ENCODE data around the gene PEX13. TPM values are rescaled to one million over a fixed set of nuclear protein-coding genes. Genes with fewer than 3 reads are reported as not detected.

The PEX13 gene
- total RNA-seq, 1 experiment from 2014 or later, result 32.0 TPM

- CTCF ChIA-PET, result interaction anchor here (0.6 kb wide), 1 partner anchor 16 kb away, joined by 3 read pairs; no protein-coding TSS in a partner anchor
- H3K36me3 Mint-ChIP-seq (ENCODE audit: insufficient read depth, unreplicated experiment), result no peaks in the 10 kb centered on the region
Measured at GRCh38 chr2:60974652-60975051, 42.9 kb upstream of the PEX13 start.

DNA sequence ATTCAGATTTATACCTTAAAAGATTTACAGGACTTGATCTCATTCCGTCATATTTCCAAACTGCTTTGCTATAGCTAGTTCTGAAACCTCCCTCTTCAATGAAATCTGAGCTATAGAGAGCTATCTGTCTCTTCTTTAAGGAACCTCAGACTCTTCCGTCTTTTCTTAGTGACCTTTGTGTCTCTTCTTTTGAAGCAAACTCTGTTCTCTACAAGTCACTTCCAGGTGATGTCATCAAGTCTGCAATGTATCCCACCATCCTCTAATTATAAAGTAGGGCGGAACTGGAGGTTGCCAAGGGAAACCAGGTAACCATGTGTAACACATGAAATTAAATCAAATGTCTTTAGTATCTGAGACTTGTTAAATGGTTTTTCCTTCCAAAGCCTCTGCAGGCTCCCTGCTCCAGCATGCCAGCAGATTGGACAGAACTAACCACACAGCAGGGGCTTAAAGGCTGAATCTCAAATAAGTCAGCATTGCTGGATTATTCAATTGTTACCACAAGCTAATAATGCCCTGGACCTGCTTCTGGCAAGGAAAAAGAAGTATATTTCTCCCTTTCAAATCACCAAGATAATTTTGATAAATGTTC is 41.2 kb upstream of the PEX13 start:
- no TSS peak for BruUV-seq (replicated peaks)
- Mint-ChIP-seq H3K27ac (ENCODE audit: unreplicated experiment) (no peak overlapping the region), H3K9me3 (ENCODE audit: low read depth, unreplicated experiment) (no peaks in the 10 kb centered on the region), H3K36me3 (ENCODE audit: insufficient read depth, unreplicated experiment) (no peaks in the 10 kb centered on the region), H3K27me3 (ENCODE audit: unreplicated experiment) (no peaks in the 10 kb centered on the region), H3K4me3 (ENCODE audit: low read depth, unreplicated experiment) (no peak overlapping the region), H3K4me1 (ENCODE audit: low read depth, unreplicated experiment) (no peaks in the 10 kb centered on the region)
- TF ChIP-seq, protein P1, sequence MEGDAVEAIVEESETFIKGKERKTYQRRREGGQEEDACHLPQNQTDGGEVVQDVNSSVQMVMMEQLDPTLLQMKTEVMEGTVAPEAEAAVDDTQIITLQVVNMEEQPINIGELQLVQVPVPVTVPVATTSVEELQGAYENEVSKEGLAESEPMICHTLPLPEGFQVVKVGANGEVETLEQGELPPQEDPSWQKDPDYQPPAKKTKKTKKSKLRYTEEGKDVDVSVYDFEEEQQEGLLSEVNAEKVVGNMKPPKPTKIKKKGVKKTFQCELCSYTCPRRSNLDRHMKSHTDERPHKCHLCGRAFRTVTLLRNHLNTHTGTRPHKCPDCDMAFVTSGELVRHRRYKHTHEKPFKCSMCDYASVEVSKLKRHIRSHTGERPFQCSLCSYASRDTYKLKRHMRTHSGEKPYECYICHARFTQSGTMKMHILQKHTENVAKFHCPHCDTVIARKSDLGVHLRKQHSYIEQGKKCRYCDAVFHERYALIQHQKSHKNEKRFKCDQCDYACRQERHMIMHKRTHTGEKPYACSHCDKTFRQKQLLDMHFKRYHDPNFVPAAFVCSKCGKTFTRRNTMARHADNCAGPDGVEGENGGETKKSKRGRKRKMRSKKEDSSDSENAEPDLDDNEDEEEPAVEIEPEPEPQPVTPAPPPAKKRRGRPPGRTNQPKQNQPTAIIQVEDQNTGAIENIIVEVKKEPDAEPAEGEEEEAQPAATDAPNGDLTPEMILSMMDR (IDR thresholded peaks at IDR 0.05; ENCODE audit: unreplicated experiment), result no peak
- intact Hi-C loops (cut with micrococcal nuclease; ENCODE audit: unreplicated experiment), result no loop called here
- no peak for DNase-seq
- CTCF ChIA-PET, result interaction anchor here (0.6 kb wide), 1 partner anchor 15 kb away, joined by 3 read pairs; no protein-coding TSS in a partner anchor

More at GRCh38 chr2:60974652-60975051, 42.9 kb upstream of the PEX13 start:
- DNase-seq, result no peak
- Mint-ChIP-seq H3K9me3 (ENCODE audit: low read depth, unreplicated experiment) (no peaks in the 10 kb centered on the region), H3K4me3 (ENCODE audit: low read depth, unreplicated experiment) (no peak overlapping the region), H3K4me1 (ENCODE audit: low read depth, unreplicated experiment) (no peaks in the 10 kb centered on the region), H3K27me3 (ENCODE audit: unreplicated experiment) (no peaks in the 10 kb centered on the region), H3K27ac (ENCODE audit: unreplicated experiment) (no peak overlapping the region)
- BruUV-seq (replicated peaks), result no TSS peak
- intact Hi-C loops (cut with micrococcal nuclease; ENCODE audit: unreplicated experiment), result no loop called here
- TF ChIP-seq, protein P1 (IDR thresholded peaks at IDR 0.05; ENCODE audit: unreplicated experiment), result no peak

DNA sequence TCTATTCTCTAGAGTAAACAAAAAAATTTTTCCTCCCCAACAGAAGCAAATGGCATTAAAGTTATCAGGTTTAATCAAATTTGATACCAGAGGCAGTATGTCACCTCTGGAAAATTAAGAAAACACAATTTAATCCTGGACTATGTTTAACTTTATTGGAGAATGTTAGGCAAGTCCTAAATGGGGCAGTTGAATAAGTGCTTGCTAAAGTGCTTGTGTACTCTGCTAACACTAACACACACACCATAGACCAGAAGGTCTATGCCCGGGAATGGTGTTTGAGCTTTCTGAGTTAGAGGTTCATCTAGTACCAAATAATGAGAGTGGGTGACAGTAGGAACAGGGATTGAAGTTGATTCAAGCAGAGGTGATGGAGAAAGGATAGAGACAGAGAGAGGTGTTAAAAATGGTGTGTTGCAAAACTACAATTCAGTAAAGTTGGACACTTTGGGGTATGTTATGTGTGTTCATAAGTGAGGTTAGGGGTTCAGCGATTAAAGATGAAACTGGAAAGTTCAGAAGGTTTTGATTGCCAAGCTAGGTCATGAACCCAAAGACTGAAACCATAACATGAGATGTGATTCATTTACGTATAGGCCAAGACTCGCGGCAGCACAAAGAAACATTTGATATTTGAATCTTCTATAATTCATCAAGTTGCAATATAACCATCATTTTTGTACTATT is 40.5 kb upstream of the PEX13 start:
- Mint-ChIP-seq H3K36me3 (ENCODE audit: insufficient read depth, unreplicated experiment) (no peaks in the 10 kb centered on the region), H3K4me1 (ENCODE audit: low read depth, unreplicated experiment) (no peaks in the 10 kb centered on the region), H3K4me3 (ENCODE audit: low read depth, unreplicated experiment) (no peak overlapping the region), H3K27me3 (ENCODE audit: unreplicated experiment) (no peaks in the 10 kb centered on the region), H3K9me3 (ENCODE audit: low read depth, unreplicated experiment) (no peaks in the 10 kb centered on the region), H3K27ac (ENCODE audit: unreplicated experiment) (no peak overlapping the region)
- no peak for DNase-seq
- TF ChIP-seq, protein P1 (IDR thresholded peaks at IDR 0.05; ENCODE audit: unreplicated experiment), result no peak
- CTCF ChIA-PET, result no interaction called here
- BruUV-seq (replicated peaks), result no TSS peak
- intact Hi-C loops (cut with micrococcal nuclease; ENCODE audit: unreplicated experiment), result no loop called here

DNA sequence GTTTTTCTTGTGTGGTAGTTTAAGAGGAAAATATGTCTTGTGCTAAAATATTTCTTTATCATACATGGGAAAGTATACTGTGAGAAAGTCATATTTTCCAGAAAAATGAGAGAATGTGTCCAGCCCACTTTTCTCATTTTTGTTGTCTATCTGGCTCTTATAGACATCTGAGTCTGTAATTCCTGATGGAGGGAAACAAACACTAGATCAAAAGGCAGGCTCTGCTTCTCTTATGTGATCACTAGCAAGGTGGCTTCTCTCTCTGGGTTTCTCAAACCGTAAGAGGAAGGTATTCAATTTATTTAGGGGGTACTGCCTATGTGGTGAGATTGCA is 40.0 kb upstream of the PEX13 start:
- DNase-seq, result no peak
- no peaks in the 10 kb centered on the region for H3K36me3 Mint-ChIP-seq (ENCODE audit: insufficient read depth, unreplicated experiment)
- BruUV-seq (replicated peaks), result no TSS peak
- H3K27me3 Mint-ChIP-seq (ENCODE audit: unreplicated experiment), result no peaks in the 10 kb centered on the region
- H3K9me3 Mint-ChIP-seq (ENCODE audit: low read depth, unreplicated experiment), result no peaks in the 10 kb centered on the region
- intact Hi-C loops (cut with micrococcal nuclease; ENCODE audit: unreplicated experiment), result no loop called here
- H3K4me1 Mint-ChIP-seq (ENCODE audit: low read depth, unreplicated experiment), result no peaks in the 10 kb centered on the region
- H3K4me3 Mint-ChIP-seq (ENCODE audit: low read depth, unreplicated experiment), result no peak overlapping the region
- no peak overlapping the region for H3K27ac Mint-ChIP-seq (ENCODE audit: unreplicated experiment)
- CTCF ChIA-PET, result no interaction called here
- TF ChIP-seq, protein P1 (IDR thresholded peaks at IDR 0.05; ENCODE audit: unreplicated experiment), result no peak
